ENCODE data around the gene DLX3.
A peak's percentile ranks its signal among the peaks of the same experiment; 100 is the strongest.

- TF ChIP-seq CTCF (IDR thresholded peaks at IDR 0.05) (peak; percentile 93 to 96 (median 95)), POLR2A (IDR thresholded peaks at IDR 0.05) (no peak)
These were observed 31.8 kb upstream of the DLX3 start for GRCh38 chr17:50026837-50027171.

All from body of pancreas (tissue), 4 donors.